HG03469 (cell line): ENCODE measurements around the gene ADAMTS17.

Source experiments
- ATAC-seq: cut with Tn5 transposase; IDR thresholded peaks from one replicate; pipeline ENCODE4 v1.9.1; 2021; ENCODE audit warnings: mild to moderate bottlenecking, moderate library complexity, moderate number of reproducible peaks; ENCODE audit not compliant: unreplicated experiment

Gene ADAMTS17

DNA sequence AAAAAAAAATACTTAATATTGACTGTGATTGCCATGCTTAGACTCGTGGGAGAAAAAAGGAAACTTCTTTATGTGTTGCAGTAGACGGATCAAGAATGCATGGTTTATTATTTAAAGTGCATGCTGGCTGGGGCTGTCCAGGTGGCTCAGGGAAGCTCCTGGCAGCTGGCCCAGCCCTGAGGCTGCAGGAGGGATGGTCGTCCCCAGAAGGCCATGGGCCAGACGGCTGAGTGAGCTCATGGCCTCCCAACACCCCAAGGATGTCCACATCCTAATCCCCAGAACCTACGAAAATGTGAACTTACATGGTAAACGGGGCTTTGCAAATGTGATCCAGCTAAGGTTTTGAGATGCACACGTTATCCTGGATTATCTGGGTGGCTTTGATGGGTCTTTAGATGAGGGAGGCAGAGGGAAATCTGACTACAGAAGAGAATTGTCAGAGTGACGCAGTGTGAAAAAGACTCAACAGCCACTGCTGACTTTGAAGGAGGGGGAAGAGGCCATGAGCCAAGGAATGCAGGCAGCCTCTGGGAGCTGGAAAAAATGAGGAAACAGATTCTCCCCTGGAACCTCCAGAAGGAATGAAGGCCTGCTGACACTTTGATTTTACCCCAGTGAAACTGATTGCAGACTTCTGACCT, 29.8 kb downstream of the ADAMTS17 start:
- ATAC-seq = no peak

DNA sequence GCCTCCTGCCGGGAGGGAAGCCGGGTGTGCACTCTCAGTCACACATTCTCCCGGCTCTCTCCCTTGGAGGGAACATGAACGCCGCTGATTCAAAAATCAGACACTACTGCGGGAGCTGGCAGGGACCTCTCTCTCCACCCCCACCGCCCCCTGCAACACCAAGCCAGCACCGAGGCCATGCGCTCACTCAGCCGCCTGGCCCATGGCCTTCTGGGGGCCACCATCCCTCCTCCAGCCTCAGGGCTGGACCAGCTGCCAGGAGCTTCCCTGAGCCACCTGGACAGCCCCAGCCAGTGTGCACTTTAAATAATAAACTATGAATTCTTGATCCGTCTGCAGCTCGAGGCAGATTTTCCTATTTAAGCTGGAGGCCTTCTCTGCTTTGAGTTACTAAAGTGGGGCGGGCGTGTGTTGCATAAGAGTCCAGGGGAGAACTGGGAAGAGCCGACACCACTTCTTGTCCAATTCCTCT, 30.6 kb downstream of the ADAMTS17 start:
- ATAC-seq = no peak

DNA sequence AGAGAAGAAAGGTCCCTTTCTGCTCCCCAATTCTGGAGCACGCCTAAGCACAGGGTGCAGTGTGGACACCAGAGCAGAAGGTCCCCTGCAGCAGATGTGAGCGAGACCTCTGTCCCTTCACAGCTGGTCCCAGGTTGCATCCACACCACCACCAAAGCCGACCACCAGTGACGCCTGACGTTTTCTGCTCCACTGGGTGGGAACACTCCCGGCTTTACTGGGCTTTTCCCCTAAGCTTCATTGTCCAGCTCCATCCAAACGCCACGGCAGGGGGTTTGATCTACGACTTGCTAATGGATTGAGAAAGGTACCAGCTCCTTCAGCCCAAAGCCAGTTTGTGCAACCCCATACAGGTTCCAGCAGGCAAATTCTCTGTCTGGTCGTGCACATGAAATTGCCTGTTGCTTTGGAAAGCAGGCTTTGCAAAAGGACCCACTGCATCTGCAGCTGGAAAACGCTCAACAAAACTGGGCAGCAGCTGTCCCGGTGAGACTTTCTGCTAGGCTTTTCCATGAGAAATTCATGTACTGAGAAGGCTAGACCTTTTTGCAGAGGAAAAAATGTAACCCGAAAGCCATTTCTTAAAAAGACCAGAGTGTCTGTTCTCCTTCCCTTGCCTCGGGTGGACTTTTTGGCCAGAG, 31.1 kb downstream of the ADAMTS17 start:
- no peak for ATAC-seq

DNA sequence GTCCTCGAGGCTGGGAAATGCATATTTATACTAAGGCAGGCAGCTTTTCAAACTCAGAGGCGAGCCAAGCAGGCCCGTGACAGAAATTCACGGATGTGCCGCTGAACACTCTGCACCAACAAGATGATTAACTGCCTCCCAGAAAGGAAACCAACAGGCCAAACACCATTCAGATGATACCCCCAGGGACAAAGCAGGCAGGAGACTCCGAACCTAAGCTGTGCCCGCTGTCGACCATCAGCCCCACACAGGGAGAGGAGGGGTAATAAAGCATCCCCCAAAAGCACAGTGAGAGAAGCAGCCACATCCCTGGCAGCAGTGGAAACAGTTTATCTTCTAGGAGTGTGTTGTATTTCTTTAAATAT, 31.8 kb downstream of the ADAMTS17 start:
- ATAC-seq = no peak

DNA sequence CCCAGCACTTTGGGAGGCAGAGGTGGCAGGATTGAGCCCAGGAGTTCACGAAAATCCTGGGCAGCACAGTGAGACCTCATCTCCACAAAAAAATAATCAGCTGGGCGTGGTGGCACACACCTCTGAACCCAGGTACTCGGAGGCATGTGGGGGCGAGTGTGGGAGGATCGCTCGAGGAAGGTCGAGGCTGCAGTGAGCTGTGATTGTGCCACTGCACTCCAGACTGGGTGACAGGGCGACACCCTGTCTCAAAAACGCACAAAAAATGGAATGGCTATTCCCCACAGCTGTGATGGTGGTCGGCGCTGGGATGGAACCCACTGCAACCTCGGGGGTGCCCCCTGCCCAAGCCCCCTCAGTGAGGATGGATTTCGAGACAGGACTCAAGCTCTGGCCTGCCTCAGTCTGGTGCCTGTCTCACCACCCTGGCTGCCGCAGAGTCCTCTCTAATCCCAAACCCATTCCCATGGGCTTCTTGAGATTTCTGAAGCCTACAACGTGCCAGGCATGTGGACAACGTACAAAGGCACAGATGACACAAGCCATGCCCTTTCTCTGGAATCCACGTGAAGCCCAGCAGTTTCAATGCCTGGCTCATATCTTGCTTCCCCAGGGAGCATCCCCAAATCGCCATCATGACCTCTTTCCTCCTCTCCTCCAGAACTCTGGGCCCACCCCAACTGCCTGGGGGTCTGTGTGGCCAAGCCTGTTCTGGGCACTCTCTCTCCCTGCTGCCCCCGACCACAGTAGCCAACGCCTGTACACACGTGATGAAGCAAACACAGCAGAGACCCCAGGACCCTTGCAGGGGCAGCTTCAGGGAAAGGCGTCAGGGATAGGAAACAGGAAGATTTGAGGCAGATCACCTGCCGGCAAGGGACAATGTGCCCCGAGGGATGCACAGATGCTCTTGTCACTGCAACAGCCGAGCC, 32.4 kb downstream of the ADAMTS17 start:
- no peak for ATAC-seq

DNA sequence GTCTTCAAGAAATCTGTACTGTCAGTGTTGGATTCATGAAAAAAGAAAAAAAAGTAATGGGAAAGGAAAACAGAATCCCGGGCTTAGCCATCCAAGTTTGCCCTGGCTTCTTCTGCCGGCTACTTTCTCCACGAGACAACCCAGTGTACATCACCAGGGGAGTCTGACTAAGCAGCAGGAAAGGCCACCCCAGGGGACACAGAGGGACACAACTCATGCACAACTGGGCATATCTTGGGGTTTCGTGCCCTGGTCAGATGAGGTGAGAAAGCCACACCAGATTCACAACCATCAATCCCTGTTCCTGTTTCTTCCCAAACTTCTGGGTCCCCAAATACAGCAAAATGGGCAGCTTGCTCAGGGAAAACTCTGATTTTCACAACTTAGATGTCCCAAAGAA, 33.2 kb downstream of the ADAMTS17 start:
- ATAC-seq = no peak

DNA sequence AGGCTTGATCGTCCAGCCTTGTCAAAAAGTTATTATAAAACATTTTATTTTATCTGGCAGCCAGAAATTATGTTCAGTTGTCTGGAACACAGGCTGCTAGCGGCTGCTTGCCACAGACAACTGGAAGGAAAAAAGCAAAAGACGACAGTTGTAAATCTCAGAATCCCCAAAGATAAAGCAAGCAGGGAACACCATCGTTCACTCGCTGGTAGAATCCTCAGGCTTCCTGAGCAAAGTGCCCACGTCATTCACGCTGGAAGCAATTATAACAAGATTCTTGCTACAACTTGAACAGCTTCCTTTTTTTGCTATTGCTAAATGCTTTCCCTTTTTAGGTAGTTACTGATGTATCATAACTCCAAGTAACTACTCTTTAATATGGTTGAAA, 33.6 kb downstream of the ADAMTS17 start:
- ATAC-seq = no peak

DNA sequence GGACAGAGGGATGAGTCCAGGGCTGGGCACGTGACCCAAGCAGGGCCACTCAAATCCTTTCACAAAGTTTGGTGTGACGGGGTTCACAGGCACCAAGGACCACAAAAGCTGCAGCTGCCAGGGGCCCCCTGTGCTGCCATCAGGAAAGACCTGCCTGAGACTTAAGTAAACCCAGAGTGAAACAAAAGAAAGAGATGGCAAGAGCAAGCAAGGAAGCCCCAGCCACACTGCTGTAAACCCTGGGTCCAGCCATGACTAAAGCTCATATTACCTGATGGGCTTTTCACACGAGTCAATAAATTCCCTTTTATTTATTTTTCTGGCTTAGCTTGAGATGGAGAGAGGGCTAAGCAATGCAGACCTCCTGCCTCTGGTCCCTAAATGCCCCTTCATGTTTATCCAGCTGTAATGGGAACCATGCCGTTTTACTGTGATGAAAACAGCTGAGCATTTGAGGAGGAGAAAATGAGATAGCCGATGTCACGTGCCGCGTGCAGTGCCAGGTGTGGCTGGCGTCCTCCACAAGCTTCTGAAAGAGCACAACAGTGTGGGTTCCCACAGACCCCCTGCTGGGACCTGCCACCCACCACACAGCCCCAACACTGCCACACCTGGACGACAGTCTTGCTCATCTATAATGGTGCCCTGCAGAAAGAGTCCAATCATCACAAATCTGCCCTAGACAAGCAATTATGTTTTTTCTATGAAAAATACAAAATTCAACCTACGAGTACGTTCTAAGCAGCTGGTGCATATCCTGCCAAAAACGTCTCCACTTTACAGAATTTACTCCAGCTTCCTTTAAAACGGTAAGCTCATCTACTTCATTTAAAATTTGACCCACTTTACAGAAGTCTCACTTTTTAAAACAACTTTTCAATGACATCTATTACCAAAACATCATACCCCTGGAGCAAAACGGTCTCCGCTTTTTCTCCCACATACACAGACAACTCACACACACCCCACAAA, 34.2 kb downstream of the ADAMTS17 start:
- ATAC-seq = no peak

DNA sequence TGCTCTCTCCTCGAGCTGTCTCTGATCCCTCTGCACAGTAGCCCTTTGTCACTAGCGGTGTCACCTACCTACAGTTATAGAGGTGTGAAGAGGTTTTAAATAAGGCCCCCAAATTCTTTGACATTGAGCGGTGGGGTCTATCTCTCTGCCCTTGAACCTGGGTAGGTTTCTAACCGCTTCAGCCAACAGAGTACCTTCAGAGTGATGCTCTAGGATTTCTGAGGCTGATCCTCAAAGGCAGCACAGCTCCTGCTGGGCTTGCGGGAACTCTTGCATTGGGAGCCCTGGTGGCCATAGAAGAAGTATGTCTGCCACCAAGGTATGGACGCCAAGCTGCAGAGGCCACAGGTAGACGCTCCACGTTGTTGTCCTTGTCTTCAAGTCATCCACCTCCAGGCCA, 35.7 kb downstream of the ADAMTS17 start:
- no peak for ATAC-seq

DNA sequence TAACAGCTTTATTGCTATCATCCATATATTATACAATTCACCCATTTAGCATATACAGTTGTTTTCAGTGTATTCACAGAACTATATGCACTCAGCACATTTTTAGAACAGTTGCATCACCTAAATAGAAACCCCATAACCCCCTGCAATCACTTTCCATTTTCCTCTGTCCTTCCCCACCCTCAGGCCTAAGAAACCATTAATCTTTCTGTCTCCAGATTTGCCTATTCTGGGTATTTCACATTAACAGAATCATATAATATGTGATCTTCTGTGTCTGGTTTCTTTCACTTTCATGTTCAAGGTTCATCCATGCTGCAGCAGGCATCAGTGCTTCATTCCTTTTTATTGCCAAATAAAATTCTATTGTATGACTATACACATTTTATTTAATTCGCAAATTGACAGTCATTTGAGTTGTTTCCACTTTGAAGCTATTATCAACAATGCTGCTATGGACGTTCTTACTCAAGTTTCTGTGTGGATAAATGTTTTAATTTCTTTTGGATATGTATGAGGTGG, 39.8 kb downstream of the ADAMTS17 start:
- no peak for ATAC-seq

DNA sequence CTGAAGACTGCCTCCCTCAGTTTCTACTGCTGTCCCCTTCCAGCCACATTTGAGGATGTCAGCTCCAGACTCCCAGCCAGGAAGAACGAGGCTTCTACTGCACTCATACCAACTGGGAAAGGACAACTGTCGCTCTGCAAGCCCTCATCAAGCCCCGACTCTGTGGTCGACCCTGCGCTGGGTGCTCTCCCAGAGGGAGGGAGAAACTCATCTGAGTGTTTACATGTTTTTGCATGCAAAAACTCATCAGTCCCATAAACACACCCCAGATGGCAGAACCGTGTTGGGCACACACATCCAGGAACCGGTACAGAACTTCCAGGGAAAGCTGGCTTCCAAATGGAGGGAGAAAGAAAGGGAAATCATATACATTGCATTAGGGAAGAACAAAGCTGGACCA, 43.5 kb downstream of the ADAMTS17 start:
- ATAC-seq = no peak

DNA sequence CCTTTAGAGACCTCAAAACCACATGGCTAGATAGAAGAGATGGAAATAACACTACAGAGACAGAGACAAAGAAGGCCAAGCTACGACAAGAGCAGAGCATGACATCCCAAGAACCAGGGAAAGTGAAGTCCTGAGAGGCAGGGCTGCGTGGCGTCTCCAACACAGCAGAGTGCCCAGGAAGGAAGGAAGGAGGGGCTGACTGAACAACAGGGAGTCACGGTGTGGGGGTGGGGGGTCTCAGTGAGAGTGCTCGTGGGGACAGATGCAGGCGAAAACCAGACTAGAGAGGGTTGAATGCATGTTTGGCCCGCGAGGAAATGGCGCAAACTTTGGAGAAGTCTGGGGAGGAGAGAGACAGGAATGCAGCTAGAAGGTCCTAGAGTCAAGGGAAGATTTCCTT, 44.0 kb downstream of the ADAMTS17 start:
- no peak for ATAC-seq

DNA sequence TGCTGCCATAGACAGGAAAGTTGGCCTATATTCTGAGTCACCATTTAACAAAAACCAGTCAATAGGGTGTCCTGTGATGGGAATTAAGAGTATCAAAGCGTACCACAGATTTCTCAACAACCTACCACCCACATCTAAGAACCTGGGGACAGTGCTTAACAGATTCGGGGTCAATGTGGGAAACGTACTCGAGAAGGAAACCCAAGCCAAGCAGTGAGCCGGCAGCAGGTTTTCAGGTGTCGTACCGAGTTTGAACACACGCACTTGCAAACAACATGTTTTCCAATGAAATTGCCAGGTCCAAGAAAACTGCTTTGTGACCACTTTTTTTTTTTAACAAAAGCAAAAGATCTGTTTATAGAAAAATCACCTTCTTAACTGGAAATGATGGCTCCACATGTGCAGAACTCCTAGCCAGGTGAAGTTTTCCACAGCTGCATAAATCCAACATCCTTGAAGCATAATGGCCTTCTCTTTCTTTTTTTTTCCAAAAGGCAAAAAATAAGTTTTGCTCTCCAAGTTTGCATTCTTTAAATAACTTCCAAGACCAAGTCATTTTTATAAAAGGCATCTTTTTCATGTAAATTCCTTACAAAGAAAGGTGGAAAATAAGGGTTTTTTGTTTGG, 45.7 kb downstream of the ADAMTS17 start:
- no peak for ATAC-seq

DNA sequence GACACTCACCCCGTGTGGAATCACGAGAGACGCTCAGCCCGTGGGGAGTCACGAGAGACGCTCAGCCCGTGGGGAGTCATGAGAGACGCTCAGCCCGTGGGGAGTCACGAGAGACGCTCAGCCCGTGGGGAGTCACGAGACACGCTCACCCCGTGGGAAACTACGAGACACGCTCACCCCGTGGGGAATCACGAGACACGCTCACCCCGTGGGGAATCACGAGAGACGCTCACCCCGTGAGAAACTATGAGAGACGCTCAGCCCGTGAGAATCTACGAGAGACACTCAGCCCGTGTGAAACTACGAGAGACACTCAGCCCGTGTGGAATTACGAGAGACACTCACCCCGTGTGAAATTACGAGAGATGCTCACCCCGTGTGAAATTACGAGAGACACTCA, 49.8 kb downstream of the ADAMTS17 start:
- no peak for ATAC-seq

DNA sequence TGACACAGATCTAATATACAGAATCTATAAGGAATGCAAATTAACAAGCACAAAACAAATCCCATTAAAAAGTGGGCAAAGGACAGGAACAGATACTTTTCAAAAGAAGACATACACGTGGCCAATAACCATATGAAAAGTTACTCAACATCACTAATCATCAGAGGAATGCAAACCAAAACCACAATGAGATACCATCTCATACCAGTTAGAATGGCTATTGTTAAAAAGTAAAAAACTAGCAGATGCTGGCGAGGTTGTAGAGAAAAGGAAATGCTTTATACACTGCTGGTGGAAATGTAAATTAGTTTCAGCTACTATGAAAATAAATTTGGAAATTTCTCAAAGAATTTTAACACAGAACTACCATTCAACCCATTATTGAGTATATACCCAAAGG, 50.7 kb downstream of the ADAMTS17 start:
- no peak for ATAC-seq

DNA sequence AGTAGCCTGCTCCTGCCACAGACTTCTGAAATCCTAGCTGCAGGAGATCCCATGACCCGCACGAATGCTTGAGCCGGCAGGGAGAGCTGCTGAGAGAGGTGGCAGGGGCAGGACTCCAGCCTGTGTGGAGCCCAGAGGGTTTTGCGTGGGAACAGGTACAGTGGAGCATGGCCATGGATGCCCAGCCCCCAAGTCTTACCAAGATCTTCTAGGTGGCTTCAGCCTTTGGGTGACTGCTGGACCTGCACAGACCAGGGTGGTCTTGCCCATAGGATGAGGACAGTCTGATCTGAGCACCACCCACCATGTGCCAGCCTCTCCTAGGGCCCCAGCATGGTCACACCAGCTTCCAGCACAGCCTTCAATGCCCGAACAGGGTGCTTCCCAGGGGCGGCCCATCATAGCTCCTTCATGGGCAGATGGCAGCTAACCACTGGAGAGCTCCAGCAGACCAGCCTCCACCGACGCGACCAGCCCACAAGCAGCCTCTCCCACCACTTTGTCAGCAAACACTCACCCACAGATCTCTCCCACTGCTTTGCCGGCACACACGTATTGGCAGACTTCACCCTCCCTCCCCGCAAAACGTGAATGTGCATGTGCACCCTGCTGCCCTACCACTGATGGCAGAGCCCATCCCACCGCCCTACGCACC, 56.0 kb downstream of the ADAMTS17 start:
- no peak for ATAC-seq

DNA sequence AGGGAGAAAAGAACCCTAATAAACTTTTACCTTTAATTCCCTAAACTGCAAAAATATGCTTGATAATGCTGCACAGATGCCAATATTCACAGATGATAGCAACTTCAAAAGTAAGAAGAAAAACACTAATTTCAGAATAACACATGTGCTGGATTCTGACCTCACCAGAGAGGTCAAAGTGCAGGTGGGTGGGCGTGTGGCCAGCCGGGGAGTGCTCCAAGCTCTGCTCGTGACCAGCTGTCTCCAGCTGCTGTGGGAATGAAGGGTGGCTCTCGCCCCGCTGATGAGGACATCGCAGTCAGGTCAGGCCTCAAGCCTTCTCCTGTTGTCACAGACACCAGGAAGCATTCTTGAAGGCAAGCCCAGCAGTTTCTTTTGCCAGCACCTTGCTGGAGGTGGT, 57.1 kb downstream of the ADAMTS17 start:
- ATAC-seq = no peak

DNA sequence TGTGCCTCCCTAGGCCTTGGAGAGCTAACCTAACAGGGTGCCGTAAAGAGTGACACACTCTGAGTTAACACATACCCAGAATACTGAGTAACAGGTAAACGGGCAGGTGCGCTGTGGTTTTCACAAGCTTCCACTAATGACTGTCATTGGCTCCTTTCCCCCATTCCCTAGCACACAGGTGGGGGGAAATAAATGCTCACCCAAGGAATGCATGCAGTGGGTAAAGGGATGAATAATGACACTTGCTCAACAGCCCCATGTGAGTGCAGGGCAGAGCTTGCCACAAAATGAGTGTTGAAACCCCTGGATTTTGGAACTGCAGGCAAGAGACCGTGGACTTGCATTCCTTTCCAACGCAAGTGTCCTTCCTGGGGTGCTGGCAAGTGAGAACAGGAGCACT, 57.6 kb downstream of the ADAMTS17 start:
- no peak for ATAC-seq

DNA sequence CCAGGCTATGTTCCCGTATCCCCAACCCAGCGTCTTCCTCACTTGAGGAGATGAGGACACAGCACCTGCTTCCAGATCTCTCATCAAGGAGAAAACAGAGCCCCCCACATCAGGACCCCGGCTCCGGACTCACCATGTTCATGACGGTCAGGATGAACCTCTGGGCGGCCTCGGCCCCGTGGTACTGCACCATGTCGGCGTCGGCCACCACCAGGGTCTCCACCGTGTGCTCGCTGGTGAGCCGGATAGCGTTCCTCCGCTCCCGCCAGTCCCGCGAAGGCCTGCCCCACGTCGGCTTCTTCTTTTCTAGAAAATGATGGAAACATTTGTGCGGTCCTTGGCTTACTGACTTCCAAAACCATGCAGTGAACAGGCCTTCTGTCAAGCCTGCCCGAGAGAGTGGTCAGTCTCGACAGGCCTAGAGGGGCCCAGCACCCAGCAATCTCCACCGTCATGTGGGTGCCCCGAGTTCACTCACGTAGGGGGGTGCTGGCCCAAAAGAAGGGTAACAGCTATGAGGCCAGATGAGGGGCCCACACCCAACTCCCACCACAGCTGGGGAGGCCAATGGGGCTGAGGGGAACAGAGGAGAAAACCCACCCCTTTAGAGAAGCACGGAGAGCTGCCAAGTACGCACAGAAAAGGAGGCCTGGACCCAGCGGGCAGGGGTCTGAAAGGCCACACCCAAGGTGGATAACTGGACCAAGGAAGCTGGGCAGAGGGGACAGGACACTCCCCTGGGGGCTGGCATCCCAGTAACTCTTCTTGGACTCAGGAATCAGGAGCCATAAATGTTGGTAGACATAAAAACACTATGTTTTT, 60.5 kb downstream of the ADAMTS17 start:
- no peak for ATAC-seq
